NCI-H460 (cell line): Measurements from ENCODE around the gene GPR158. TPM values are rescaled to one million over a fixed set of nuclear protein-coding genes. Genes with fewer than 3 reads are reported as not detected.

Experiments used
- DNase-seq: peaks from one replicate; pipeline ENCODE4 v3.0.0-alpha.2; 2016; ENCODE audit warnings: low read depth; ENCODE audit errors: extremely low read depth
- total RNA-seq: library from RNA; depleted of rRNA; stranded (reverse); fragments of >200 nt; shearing (Covaris generic); gene quantifications from 2 replicates; pipeline ENCODE4 v1.2.3, GENCODE V29; 2014

Gene GPR158
- total RNA-seq, 1 experiment from 2014 or later: 0.02 TPM

DNA sequence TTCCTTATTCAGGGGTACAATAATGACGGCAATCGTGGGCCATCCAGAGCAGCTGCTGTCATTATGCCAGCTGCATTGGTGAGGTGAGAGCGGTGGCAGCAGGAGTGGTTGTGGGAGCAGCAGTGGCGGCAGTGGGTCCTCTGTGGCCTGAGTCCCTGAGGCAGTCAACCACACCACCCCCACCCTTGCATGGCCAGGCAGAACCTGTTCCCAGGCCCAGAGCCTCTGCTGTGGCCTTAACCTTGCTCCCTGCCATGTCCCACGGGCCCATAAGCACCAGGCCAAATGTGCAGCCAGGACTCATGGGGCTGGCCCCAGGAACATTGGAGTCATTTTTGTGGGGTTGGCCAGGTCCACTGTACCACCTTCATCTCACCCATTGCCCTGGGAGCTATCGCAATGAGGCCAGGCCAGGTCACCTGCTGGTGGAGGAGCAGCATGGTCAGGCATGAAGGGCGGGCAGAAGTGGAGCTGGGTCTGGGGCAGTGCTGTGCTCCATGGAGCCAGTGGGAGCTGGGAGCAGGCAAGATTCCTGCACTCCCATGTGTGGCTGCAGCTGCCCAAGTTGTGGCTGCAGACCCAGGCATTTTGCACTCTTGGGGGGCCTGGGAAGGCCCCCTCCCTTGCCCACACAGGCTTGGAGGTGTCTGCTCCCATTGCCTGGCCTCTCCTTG, 213.5 kb downstream of the GPR158 start:
- DNase-seq: no peak

DNA sequence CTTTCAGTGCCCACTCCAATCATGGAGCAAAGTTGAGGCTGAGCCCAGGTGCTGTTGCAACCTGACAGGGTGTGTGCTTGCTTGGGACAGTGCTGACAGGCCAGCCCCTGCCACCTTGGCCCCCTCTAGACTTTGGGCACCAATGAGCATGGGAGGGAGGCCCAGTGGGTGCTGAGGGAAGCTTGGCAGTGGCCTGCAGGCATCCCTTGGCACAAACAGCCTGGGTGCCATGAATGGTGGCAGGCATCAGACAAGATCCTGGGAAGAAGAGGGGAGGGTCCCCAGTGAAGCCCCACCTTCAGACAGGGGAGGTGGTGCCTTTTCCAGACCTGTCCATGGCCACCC, 214.0 kb downstream of the GPR158 start:
- no peak for DNase-seq

DNA sequence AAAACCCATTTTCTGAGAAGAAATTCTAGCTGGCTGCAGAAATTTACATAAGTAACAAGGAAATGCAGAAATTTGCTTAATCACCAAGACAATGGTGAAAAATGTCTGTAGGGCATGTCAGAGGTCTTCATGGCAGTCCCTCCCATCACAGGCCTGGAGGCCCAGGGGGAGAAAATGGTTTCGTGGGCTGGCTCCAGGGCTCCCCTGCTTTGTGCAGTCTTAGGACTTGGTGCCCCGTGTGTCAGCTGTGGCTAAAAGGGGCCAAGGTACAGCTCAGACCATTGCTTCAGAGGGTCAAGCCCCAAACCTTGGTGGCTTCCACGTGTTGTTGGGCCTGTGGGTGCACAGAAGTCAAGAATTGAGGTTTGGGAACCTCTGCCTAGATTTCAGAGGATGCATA, 215.9 kb downstream of the GPR158 start:
- DNase-seq: no peak

DNA sequence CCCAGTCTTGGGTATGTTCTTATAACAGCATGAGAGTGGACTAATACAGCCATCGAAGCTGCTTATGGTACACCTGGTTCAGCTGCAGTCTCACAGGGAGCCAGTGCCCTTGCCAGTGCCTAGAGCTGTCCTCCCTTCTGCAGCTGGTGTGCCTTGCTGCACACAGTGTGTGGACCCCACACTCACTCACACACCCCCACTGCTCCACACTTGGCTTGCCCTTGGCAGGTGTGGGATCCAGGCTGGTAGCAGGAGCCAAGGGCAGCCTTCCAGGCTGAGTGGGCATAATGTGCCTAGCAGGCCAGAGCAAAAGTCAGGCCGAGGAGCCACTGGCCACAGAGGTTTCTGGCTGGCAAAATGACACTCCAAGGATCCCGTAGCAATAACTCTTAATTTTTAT, 217.3 kb downstream of the GPR158 start:
- DNase-seq: no peak

DNA sequence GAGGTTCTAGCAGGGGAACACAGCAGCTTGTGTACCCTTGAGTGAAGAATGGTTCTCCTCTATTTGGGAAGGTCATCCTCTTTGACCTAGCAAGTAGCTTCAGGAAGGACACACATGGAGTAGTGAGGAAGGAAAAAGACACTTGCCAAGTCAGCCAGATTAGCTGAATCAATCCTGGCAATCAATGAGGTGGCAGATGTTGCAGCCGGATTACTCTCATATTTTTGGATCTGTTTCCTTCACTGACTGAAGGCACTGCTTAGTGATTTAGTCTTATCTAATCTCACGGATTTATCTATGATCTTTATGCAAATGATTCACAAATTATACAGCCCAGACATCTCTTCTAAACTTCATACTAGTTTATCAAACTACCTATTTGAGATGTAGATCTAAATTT, 218.8 kb downstream of the GPR158 start:
- DNase-seq: no peak

DNA sequence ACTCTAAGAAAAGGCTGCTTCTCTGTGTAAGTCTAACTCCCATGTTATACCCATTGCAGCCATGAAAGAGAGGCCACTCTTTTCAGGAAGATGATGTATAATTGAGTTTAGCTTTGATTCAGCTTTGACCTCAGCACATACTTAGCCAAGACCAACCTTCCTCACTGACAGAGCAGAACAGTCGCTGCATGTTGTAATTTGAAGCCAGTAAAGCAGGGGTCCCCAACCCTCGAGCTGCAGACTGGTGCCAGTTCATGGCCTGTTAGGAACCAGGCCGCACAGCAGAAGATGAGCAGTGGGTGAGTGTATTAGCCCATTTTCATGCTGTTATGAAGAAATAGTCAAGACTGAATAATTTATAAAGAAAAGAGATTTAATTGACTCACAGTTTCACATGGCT, 223.9 kb downstream of the GPR158 start:
- no peak for DNase-seq

DNA sequence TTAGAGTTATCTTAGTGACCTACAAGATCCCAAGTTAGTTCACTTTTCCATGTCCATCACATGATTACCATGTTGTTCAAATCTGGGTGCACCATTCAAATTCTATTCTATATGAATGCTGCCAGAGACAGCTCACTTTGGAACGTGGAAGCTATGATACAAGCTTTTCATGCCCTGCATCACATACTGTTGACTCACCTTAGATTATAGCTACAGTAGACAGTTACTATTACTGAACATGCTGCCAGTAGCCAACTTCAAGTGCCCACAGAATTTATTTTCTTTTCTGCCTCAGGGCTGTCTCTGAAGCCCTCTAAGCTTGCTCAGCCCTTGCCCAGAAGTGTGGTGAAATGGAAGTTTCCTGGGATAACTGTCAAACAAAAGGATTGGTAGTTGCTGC, 231.1 kb downstream of the GPR158 start:
- no peak for DNase-seq

DNA sequence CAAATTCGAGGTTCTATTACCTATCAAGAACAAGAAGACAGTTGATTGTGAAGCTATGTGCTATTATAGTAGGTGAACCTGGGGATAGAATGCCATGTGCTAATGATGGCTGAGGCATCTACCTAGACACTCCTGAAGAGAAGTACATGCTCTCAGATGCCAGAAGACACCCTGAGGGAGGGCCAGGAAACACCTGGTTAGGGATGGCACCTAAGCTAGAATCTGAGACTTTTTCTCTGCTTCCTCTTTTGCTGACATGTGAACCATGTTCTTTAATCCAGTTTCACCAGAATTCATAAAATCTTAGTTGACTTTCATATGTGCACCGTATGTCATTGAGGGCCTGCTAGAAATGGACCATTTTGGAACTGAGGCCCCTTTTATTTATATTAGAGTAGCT, 242.8 kb downstream of the GPR158 start:
- DNase-seq: no peak

DNA sequence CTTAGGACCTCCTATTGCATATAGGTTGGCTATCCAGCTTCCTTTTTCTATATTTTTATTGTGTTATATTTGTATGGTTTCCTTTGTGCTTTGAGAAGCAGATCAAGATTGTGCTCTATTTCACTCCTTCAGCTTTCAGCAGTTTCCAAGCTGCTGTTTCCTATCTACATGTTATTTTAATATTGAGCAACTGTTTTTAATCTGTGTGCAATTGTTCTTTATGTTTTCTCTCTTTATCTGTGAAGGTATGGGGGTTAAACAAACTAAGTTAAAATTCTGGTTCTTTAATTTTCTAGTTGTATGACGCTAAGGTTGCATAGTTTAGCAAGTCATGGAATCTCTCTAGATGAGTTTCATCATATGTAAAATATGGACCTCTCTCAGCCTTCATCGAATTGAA, 251.0 kb downstream of the GPR158 start:
- DNase-seq: no peak

DNA sequence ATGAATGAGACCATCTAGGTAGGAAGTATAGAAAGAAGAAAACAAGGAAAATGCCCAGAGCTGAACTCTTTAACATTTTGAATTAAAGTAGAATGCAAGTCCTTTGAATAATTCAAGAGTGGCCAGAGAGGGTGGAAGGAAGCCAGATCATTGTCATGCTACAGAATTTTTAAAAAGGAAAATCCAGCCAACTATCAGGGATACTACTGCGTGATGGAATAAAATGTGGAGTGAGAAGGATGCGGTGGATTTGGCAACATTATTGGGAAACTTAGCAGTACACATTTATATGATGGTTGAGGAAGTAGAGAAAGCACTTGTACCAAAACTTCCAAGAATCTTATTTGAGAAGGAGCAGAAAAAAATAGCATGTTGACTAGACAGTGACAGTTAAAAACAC, 261.6 kb downstream of the GPR158 start:
- DNase-seq: no peak

DNA sequence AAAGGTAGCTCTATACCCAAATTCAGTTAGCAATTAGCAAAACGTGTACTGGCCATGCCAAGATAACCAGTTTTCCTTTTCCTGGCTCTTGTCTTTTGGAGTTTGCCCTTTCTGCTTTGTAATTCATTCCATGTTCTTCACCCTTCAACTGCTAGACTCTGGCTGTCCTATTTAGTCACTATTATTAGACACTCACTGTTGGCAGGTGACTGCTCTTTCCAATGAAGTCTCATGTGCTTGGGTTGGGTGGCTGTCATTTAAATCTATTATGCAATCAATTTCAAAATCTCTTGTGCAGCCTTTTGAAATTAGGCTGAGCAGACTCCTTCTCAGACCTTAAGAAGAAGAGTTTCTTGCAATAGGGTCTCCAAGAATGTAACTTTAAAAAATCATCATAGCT, 266.5 kb downstream of the GPR158 start:
- no peak for DNase-seq

DNA sequence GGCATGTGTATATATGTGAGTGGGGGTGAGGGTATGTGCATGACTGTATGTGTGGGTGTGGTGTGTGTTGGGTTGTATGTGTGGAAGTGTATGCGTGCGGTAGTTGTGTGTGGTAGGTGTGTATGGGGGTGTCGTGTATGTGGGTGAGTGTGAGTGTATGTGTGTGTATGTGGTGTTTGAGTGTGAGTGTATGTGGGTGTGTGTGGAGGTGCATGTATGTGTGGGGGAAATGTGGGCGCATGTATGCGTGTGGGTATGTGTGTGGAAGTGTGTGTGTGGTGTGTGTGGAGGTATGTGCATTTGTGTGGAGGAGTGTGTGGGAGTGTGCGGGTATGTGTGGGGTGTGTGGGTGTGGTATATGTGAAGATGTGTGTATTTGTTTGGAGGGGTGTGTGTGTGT, 269.5 kb downstream of the GPR158 start:
- DNase-seq: no peak

DNA sequence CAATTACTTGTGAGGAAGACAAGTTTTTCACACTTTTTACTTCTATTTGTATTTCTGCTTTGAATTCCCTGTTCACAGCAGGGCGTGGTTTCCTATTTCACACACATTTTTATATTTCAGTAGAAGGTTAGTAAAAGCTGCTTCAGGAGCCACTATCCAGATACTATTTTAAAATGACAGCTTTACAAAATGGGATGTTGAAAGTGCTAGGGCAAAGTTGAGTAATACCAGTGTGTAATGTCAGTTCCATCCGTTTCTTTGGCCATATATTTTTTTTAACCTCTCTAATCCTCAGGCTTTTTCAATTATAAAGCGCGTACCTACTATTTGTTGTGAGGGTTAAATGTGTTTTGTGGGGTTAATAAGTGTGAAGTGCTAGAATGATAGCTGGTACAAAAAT, 276.6 kb downstream of the GPR158 start:
- DNase-seq: no peak

DNA sequence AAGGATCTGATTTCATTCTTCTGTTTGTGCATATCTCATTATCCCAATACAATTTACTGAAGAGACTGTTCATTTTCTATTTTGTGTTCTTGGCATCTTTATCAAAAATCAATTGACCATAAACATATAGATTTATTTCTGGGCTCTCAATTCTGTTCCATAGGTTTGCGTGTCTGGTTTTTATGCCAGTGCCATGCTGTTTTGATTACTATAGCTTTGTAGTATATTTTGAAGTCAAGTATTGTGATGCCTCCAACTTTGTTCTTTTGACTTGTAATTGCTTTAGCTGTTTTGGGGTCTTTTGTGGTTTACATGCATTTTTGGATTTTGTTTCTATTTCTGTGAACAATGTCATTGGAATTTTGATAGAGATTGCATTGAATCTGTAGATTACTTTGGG, 278.8 kb downstream of the GPR158 start:
- no peak for DNase-seq

DNA sequence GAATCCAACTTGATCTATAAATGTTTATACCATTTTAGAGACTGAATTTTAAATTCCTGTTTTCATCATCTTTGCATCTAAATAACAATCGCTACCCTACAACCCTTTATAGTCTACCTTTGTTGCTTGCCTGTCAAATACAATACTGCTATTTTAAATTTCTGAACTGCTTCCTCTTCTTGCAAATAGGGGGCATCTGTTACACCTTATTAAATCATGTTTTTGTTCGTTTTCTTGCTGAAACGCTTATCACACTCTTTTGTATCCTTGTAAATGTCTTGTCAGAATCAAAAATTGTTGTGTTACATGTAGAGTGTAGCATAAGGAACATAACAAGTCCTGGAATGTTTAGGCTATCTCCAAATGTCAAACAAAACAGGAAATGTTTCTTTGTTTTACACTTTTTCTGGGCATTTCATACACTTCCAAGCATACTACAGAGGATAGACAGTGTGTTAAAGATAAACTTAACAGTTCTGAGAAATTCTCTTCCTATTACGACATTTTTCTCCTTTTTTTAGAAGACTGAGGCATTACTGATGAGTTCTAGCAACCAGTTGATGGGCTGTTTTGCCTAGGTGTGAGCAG, 281.3 kb downstream of the GPR158 start:
- no peak for DNase-seq

DNA sequence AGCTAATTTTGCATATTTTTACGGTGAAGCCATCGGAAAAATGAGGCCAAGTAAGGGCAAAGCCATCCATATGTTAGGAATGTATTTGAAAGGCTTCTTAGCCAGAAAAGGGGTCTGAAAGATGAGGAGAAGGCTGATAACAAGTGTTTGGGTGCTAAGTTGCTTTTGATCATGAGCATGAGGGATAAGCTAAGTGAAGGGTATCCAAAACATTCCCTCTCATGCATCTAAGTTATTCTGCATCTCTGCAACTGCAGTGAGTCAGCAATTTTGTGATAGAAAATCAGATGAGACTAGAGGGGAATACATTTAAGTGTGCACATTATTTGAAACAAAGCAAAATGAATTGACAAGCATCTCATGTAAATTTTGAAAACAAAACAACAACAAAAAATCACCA, 282.8 kb downstream of the GPR158 start:
- DNase-seq: no peak

DNA sequence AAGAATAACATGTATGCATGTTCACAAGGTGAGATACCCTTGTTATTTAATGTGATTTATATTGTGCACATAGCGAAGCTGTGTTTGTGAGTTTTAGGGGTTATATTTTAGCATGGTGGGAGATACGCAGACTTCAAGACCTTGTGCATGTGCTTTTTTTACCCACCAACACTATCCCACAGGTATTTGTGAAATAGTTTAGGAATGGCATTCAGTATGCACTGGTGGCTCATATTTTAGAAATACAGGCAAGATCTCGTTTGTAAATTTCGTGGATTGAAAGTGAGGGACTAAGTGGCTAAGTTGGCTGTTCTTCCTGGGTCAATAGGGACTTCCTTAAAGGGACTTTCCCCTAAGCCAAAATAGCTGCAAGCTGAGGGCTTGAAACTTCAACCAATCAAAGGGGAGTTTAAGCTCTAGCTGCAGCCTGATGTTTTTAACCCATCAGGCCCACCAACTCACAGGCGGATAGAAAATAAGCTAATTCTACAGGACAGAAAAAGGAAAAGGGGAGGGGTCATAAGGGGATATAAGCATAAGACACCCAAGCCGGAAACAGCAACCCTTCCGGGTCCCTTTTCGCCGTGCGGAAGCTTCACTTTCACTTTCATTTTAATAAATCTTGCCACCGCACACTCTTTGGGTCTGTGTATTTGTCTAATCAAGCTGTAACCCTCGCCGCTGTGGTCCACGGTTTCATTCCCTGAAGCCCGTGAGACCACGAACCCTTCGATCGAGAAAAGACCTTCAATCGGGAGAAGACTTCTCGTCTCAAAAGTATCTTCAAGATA, 291.0 kb downstream of the GPR158 start:
- no peak for DNase-seq

DNA sequence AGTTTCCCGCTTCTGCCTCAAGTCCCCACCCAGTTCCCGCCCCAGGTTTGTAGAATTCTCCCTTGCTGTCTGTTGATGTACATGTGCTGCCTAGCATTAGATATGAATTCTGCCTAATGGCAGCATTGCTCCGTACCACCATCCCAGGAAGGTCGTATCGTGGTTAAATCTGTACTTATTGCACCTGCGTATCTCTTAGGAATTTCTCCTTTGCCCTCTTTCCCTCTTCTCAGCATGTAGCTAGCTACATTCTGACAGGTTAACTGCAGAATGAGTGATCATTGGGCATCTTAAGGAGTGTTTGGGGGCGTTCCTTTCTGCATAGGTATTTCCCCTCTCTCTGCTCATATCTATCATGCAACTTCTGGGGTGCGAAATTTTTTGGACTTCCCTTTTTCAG, 293.1 kb downstream of the GPR158 start:
- no peak for DNase-seq

DNA sequence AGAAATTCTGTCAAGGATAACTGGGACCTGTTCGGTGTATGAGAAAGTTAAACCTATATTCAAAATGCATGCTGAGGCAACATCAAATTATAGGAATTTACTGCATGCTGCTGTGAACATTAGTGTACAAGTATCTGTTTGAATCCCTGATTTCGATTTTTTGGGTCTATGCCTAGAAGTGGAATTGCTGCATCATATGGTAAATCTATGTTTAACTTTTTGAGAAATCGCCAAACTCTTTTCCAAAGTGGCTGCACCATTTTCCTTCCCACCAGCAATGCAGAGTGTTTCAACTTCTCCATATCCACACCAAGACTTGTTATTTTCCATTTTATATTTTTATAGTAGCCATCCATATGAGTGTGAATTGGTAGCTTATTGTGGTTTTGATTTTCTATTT, 306.7 kb downstream of the GPR158 start:
- no peak for DNase-seq

DNA sequence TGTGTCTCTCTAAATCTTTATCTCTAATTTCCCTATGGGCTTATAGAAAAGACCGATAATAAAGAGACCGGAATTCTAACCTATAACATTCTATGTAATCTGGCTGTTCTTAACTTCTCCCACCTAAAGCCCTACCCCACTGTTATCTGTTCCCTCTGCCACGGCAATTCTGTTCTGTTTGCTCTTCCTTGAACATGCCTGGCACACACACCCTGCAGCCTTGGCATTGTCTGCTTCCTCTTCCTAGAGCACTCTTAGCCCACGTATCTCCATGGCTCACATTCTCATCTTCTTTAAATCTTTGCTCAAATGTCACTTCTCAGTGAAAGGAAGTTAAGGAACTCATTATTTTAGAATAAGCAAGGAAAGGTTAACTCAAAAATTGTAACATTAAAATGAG, 309.2 kb downstream of the GPR158 start:
- no peak for DNase-seq

DNA sequence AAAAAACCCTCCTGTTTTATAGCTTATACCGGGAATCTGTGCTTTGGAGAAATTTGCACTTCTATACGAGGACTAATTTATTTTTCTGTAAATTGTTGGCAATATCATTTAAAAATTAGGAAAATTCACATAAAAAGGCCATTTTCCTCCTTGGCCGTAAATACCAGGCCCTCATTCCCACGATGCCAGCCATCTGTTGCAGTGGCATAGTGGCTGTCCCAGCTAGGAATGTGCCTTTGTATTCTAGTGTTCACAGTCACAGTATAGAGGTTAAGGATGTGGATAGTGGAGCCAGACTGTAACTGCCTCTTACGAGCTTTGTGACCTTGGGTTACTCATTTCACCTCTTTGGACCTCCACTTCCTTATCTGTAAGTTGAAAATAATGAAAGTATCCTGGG, 312.5 kb downstream of the GPR158 start:
- no peak for DNase-seq

DNA sequence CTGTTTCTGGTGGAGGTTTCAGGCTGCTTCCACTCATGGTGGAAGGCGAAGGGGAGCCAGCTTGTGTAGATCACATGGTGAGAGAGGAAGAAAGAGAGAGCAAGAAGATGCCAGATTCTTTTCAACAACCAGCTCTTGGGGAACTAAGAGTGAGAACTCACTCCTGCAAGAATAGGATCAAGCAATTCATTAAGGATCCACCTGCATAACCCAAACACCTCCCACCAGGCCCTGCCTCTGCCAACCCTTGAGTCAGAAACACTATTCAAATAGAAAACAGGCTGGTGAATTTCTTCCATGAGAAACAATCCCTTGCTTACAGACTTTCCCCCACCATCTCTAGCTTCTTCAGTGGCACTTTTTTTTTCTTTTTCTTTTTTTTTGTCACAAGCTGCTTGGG, 317.2 kb downstream of the GPR158 start:
- DNase-seq: no peak
